Stimulated activated CD8-positive, alpha-beta memory T cell treated with anti-CD3 and anti-CD28 coated beads, Interleukin-4, amount 100 ng/mL, for 1 hour (primary cell): Measurements from ENCODE around the gene CYFIP1.

Source experiments
- DNase-seq, 2 donors: peaks; one replicate each; pipeline ENCODE4 v3.0.0-alpha.2; 2020; ENCODE audit warnings: low read depth in 2 of 2, low spot score in 1 of 2

The CYFIP1 gene

GRCh38 chr15:22918596-22919140 lies 61.5 kb downstream of the CYFIP1 start:
- DNase-seq: no peak

DNA sequence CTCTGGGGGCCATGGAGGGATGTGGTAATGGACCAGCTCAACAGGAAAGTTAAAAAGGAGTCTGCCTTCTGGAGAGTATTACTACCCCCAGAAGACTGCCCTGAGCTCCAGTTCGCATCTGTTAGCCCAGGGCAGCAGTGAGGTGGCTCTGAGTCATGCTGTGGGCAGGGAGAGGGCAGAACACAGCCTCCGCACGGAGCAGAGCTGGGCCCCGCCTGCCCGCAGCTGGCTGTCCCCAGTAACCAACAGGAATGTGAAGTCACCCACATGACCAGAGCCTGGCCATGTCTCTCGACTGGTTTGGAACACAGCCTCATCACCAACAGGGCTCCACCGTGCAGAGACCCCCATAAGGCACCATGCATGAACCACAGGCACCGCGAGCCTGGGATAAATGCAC lies 62.1 kb downstream of the CYFIP1 start:
- no peak for DNase-seq

GRCh38 chr15:22917556-22917955 lies 62.6 kb downstream of the CYFIP1 start:
- DNase-seq: no peak

DNA sequence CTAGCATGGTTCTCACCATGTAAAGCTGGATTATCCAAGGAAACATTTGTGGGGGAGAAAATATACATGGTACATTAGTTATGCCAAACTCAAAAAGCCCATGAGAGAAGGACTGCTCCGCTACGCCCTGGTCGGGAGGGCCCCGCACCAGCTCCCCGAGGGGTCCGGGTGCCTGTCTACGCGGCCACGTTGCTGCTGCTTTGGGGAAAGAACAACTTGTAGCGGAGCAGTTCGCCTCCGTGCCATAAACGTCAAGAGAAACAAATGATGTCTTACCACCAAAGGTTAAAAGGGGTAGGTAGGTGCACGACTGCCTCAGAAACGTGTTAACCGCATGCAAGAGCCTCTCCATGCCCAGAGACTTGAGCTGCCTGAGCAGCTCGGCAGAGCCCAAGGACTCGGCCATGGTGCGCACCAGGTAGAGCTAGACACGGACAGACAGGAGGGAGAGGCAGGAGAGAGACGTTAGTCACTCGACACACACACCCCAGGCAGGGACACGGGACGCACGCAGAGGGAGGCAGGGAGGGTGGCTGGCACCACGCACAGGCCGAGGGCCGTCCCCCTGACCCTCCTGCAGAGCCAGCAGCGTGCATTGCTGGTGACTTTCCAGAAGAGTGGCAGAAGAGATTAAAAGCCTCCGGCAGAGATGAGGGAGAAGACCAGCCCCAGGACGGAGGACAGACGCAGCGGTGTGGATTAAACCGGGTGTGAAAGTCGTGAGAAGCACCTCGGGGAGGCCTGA lies 63.4 kb downstream of the CYFIP1 start:
- DNase-seq: no peak

DNA sequence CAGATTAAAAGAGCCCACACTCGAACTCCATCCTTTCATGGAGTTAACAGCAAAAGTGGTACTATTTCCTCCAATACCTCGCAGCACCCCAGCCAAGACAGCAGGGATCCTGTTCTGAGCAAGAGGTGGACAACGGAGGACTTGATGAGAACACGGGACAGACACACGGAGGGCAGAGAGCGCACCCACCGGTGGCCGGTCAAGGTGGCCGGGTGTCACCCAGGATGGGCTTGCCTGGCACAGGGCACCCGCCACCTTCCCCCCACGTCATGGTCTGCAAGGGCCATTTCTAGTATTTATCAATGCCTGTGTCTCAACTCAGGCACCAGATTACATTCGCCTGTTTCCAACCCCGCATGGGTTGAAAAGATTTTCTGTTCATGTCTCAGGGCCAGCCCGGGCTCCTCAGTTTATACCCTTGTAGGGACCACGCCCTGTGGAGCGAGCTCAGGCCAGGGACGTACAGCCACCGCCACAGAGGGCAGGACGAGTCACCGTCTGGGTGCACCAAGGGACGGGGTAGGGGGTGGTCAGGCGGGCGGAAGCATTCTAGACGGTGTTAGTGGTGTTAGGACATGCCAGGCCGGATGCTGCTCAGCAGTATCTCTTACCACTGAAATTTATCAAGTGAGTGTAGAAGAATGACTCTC lies 64.2 kb downstream of the CYFIP1 start:
- no peak for DNase-seq

GRCh38 chr15:22913646-22914380 lies 66.4 kb downstream of the CYFIP1 start:
- DNase-seq: no peak

GRCh38 chr15:22912256-22912655 lies 67.9 kb downstream of the CYFIP1 start:
- DNase-seq: no peak

DNA sequence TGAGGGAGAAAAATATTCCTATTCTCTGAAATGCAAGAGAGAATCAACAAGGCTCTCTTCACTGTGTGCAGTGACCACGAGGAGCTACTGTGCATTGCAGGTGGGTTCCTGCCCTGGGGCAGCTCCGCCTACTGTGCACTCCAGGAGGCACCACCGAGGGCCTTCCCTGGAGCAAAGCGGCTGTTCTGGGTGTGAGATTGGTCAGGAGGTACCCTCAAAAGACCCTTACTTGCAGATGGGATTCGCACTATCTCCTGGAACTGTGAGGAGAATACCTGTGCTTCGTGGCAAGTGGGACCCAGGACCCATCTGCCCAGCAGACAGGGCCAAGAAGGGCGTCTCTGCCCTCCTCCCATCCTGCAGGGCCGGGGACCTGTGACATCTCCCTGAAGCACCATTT lies 68.9 kb downstream of the CYFIP1 start:
- no peak for DNase-seq

DNA sequence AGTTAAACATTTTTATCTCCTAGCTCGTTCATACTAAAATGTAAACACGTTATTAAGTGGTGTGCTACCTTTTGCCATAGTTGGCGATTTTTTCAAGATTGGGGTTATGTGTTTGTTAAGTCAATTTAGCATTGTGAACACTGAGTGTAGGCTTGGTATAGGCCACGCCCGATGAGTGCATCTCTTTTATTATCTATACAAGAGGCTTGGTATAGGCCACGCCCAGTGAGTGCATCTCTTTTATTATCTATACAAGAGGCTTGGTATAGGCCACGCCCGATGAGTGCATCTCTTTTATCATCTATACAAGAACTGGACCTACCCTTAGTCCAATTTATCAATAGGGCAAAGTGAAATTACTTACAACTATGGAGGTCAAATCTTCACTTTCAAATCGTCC lies 71.3 kb downstream of the CYFIP1 start:
- no peak for DNase-seq

DNA sequence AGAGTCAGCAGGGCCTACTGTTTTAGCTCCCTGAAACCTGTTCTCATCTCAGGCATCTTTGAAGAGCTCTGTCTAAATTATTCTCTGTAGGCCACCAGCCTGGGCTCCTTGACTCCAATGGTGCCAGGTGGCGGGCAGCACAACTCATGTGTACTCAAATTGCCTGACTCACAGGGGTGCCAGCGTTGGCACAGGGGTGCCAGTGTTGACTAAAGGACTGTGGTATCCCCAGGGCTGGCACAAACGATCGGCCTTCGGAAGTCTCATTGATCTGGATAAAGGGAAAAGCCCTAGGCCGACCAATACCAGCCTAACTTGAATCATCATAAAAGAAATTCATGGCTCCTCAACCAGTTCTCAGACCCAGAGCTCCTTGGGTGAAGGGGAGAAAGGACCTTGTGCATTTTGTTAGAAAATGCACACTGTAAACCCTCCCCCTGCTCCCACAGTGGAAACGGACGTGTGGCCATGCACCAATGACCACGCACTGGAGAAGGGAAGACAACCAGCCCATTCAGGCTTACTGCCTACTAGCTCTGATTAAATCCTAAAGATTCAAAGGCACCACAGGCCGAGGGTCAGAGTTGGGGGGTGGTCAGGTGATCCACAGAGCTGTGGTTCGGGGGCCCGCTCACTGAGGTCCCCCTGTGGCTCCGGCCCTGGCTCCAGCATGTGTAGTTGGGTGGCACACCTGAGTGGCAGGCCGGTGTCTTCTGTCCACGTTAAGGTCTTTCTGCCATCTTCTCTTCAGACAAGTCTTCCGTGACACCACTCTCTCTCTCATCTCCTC lies 72.8 kb downstream of the CYFIP1 start:
- no peak for DNase-seq

DNA sequence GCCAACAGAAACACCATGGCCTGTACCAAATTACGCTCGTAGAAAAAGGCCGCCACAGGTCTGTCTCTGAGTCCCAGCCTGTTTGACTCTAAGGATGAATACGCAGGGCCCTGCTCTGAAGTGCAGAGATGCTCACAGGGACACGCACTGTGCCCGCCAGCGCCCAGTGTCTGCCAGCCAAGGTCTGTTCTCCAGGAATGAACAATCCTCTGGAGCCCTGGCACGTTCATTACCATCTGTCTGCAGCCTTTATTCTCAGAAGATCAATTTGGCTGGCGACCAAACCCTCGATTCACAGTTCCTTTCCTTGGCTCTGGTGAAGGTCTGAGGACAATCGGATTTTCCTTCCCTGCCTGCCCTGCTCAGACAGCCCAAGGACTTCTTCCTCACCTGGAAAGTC lies 75.4 kb downstream of the CYFIP1 start:
- no peak for DNase-seq

DNA sequence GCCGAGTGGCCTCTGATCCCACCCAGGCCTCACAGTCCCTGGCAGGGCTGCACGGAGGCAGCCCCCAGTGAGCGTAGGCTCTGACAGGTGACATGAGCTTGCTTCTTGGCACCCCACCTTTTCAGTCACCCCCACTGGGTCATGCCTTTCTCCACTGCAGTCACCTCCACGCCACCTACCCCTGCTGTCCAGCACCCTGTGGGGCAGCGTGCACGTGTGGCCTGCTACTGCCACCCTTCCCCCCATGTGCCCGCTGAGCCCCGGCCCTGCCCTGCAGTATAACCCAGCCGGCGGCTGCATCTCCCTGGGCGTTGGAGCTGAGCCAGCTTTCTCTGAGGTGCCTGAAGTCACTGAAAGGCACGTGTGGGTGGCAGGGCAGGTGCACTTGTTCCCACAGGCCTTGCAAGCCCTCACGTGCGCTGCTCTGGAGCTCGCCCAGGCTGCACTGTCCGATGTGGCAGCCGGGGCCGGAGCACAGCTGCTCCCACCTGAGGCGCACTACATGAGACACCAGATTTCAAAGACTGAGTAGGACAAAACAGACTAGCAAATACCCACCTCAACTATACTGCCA lies 76.1 kb downstream of the CYFIP1 start:
- DNase-seq: no peak

GRCh38 chr15:22903427-22903826 lies 76.7 kb downstream of the CYFIP1 start:
- DNase-seq: no peak

DNA sequence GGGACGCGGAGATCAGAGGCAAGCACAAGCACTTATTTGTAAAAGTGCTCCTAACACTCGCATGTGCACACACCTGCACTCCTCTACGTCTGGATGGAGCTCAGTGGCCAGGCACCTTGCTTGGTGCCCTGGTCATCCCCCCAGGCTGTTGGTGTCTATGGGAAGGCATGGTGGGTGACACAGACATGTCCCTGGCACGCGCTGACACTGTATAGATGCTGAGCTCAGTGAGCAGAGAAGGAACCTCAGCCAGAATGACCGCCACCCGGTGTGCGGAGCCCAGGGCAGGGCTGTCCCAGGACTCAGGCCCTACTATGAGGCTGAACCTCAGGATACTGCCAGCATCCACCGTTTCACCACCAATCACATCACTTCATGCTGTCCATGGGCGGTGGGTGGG lies 77.2 kb downstream of the CYFIP1 start:
- DNase-seq: no peak

GRCh38 chr15:22902578-22902977 lies 77.6 kb downstream of the CYFIP1 start:
- no peak for DNase-seq

DNA sequence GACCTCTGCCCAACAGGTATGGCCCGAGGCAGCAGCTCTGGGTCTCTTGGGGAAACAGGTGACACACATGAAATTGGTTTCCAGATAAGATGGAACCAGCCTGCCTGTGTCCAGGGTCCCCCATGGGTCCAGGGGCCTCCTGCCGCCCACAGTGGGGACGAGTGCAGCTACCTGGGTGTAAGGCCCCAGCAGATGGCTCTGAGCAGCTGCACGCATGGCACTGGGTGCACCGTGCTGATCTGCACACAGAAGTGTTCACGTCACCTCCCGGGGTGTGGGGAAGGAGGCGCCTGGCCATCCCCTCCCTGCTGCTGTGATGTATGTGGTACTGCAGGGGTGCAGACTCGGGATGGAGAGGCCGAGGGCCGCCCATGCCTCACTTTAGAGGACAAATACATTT lies 78.1 kb downstream of the CYFIP1 start:
- no peak for DNase-seq

- DNase-seq: no peak
These were observed 84.5 kb downstream of the CYFIP1 start for GRCh38 chr15:22895465-22896190.

GRCh38 chr15:22893881-22894280 lies 86.3 kb downstream of the CYFIP1 start:
- DNase-seq: no peak

DNA sequence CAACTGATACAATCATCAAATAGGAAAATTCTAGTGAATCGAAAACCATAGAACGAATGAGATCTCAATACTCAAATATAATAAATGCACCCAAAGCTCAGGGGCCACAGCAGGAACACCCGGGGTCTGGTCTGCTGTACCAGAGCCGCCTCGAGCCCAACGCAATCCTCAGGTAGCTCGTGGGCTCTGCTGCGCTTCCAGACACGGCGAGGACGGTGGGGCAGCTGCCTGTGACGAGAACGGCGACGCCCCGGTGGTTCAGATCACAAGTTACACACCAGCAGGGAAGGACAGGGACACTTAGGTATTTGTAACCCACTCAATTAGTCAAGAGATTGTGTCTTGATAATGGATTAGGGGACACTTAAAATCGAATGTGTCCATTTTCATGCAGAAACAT lies 87.1 kb downstream of the CYFIP1 start:
- no peak for DNase-seq

- no peak for DNase-seq
These were observed 87.8 kb downstream of the CYFIP1 start for GRCh38 chr15:22892333-22892732.
